HEK293 (cell line): ENCODE results near the gene MYH6.
"Not testable (repeated sequence)": the region's sequence is repeated elsewhere in the genome, so short reads cannot be mapped to it uniquely, and the experiment has no call there.

Experiments
- CTCF ChIA-PET: fragments of 350-600 bp; formaldehyde crosslinking; extraction: SDS; loops from one replicate; lab custom pipeline; 2021; ENCODE audit warnings: antibody characterized with exemption; lab: Yijun Ruan, JAX
- POLR2A ChIA-PET: fragments of 300-600 bp; formaldehyde crosslinking; extraction: SDS; loops from one replicate; lab custom pipeline; 2020; ENCODE audit warnings: antibody characterized with exemption, inconsistent platforms; lab: Yijun Ruan, JAX
- H3K27ac ChIP-seq: fragments of 200-500 bp; sonication (Bioruptor generic); 2 replicates; pipeline ENCODE4 v1.5.1; 2014; ENCODE audit warnings: low read depth, low read length, control low read depth, inconsistent platforms; ENCODE audit errors: extremely low read depth
- H3K36me3 ChIP-seq, 2 experiments: fragments of 200-500 bp in 1 of 2; sonication (Bioruptor generic) in 1 of 2; 1 replicate in 1 of 2; 2 replicates in 1 of 2; pipeline ENCODE4 v1.5.1; 2014 to 2017; ENCODE audit warnings: inconsistent platforms in 2 of 2, low read length in 2 of 2; ENCODE audit not compliant: control insufficient read depth in 2 of 2, insufficient read depth in 1 of 2
- H3K4me1 ChIP-seq: fragments of 200-500 bp; sonication (Bioruptor generic); 2 replicates; pipeline ENCODE4 v1.5.1; 2014; ENCODE audit warnings: mild to moderate bottlenecking, low read length, inconsistent platforms; ENCODE audit not compliant: control insufficient read depth, insufficient read depth
- H3K4me3 ChIP-seq: 2 replicates; pipeline ENCODE4 v1.5.1; 2011; ENCODE audit warnings: low read depth, mild to moderate bottlenecking, control low read depth, low read length, moderate library complexity
- H3K9me3 ChIP-seq: fragments of 200-500 bp; sonication (Bioruptor generic); 2 replicates; pipeline ENCODE4 v1.5.1; 2014; ENCODE audit warnings: low read depth, low read length, inconsistent platforms; ENCODE audit not compliant: control insufficient read depth, insufficient read depth
- GFI1B ChIP-seq: fragments of 450-650 bp; formaldehyde crosslinking; IDR thresholded peaks from 2 replicates; pipeline ENCODE4 v1.5.1; 2016; ENCODE audit warnings: missing biosample characterization, missing genetic modification characterization
- HOXD13 ChIP-seq: sonication (generic); formaldehyde crosslinking; IDR thresholded peaks from 2 replicates; pipeline ENCODE4 v1.8.0; 2022; ENCODE audit warnings: missing genetic modification reagents, borderline replicate concordance
- ZBTB8A ChIP-seq: fragments of 450-650 bp; formaldehyde crosslinking; IDR thresholded peaks from 2 replicates; pipeline ENCODE4 v1.5.1; 2016; ENCODE audit warnings: missing biosample characterization, missing genetic modification characterization
- ZNF133 ChIP-seq: fragments of 450-650 bp; formaldehyde crosslinking; IDR thresholded peaks from 2 replicates; pipeline ENCODE4 v1.5.1; 2016; ENCODE audit warnings: missing biosample characterization, missing genetic modification characterization
- ZNF155 ChIP-seq: fragments of 450-650 bp; formaldehyde crosslinking; IDR thresholded peaks from 2 replicates; pipeline ENCODE4 v1.5.1; 2016; ENCODE audit warnings: missing biosample characterization, missing genetic modification characterization
- ZNF174 ChIP-seq: fragments of 450-650 bp; formaldehyde crosslinking; IDR thresholded peaks from 2 replicates; pipeline ENCODE4 v1.5.0; 2017; ENCODE audit warnings: missing biosample characterization, mild to moderate bottlenecking, missing genetic modification characterization
- ZNF239 ChIP-seq: fragments of 450-650 bp; formaldehyde crosslinking; IDR thresholded peaks from 2 replicates; pipeline ENCODE4 v1.5.1; 2016; ENCODE audit warnings: missing biosample characterization, missing genetic modification characterization
- ZNF394 ChIP-seq: fragments of 450-650 bp; formaldehyde crosslinking; IDR thresholded peaks from 2 replicates; pipeline ENCODE4 v1.5.1; 2016; ENCODE audit warnings: missing biosample characterization, missing genetic modification characterization, mild to moderate bottlenecking, moderate library complexity, borderline replicate concordance
- ZNF404 ChIP-seq: fragments of 450-650 bp; formaldehyde crosslinking; IDR thresholded peaks from 2 replicates; pipeline ENCODE4 v1.5.1; 2017; ENCODE audit warnings: missing biosample characterization, missing genetic modification characterization
- ZSCAN16 ChIP-seq: fragments of 450-650 bp; formaldehyde crosslinking; IDR thresholded peaks from 2 replicates; pipeline ENCODE4 v1.5.1; 2016; ENCODE audit warnings: missing biosample characterization, missing genetic modification characterization
- ZXDB ChIP-seq: fragments of 450-650 bp; formaldehyde crosslinking; IDR thresholded peaks from 2 replicates; pipeline ENCODE4 v1.5.1; 2016; ENCODE audit warnings: missing biosample characterization, missing genetic modification characterization
- TF ChIP-seq, protein P1 (sequence below): IDR thresholded peaks from 2 replicates; pipeline ENCODE4 v1.6.1; 2011; ENCODE audit warnings: mild to moderate bottlenecking, low read depth, low read length, borderline replicate concordance
- TF ChIP-seq, protein P2 (sequence below): fragments of 450-650 bp; formaldehyde crosslinking; IDR thresholded peaks from 2 replicates; pipeline ENCODE4 v1.5.1; 2016; ENCODE audit warnings: missing biosample characterization, missing genetic modification characterization
- TF ChIP-seq, protein P3 (sequence below): fragments of 450-650 bp; formaldehyde crosslinking; IDR thresholded peaks from 2 replicates; pipeline ENCODE4 v1.5.1; 2016; ENCODE audit warnings: missing biosample characterization, missing genetic modification characterization
- TF ChIP-seq, protein P4 (sequence below): fragments of 450-650 bp; formaldehyde crosslinking; IDR thresholded peaks from 2 replicates; pipeline ENCODE4 v1.5.1; 2017; ENCODE audit warnings: missing biosample characterization, mild to moderate bottlenecking, missing genetic modification characterization, moderate library complexity
- TF ChIP-seq, protein P5 (sequence below): fragments of 450-650 bp; formaldehyde crosslinking; IDR thresholded peaks from 2 replicates; pipeline ENCODE4 v1.5.1; 2016; ENCODE audit warnings: missing biosample characterization, missing genetic modification characterization

MYH6 gene

DNA sequence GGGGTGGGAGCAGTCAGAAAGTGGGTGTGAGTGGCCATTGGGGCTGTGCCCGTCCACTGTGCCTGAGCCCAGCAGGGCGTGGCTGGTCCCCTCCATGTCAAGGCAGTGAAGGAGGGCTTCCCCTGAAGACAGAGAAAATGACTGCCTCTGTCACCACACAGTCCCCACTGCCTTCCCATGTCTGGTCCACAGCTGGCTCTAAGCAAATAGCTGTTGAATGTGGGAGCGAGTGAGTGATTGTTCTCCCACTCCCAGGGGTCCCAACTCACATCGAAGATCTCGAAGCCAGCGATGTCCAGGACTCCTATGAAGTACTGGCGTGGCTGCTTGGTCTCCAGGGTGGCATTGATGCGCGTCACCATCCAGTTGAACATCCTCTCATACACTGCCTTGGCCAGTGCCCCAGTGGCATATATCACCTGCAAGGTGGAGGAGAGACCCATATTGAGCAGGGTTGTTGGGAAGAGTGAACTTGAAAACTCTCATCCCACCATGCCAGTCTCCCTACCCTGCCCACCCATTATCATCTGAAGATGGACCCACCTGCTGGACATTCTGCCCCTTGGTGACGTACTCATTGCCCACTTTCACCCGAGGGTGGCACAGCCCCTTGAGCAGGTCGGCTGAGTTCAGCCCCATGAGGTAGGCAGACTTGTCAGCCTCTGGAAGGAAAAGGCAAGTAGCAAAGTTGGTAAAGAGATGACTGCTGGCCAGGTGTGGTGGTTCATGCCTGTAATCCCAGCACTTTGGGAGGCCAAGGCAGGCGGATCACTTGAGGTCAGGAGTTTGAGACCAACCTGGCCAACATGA lies 20.8 kb upstream of the MYH6 start (continued):
- TF ChIP-seq ZSCAN16: no peak
- TF ChIP-seq, all 188 proteins: peak for 0

DNA sequence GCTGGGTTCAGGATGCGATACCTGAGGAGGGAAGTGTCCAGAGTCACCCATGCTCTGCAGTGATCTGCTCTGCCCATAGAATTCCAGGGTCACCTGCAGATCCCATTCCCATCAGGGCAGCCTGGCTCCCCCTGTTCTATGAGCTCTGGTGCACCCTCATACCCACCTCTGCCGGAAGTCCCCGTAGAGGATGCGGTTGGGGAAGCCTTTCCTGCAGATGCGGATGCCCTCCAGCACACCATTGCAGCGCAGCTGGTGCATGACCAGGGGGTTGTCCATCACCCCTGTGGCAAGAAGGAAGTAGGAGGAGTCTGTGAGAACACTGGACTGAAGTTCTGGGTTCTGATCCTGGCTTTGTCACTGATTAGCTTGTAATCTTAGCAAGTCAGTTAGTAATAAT lies 17.7 kb upstream of the MYH6 start:
- H3K4me1 ChIP-seq, H3K9me3 ChIP-seq, H3K36me3 ChIP-seq, H3K27ac ChIP-seq, POLR2A ChIA-PET, H3K4me3 ChIP-seq: not testable (repeated sequence)
- CTCF ChIA-PET: interaction anchor here (0.6 to 1.4 kb wide), 2 partner anchors 30 to 46 kb away, joined by 4 to 5 read pairs; no protein-coding TSS in a partner anchor

DNA sequence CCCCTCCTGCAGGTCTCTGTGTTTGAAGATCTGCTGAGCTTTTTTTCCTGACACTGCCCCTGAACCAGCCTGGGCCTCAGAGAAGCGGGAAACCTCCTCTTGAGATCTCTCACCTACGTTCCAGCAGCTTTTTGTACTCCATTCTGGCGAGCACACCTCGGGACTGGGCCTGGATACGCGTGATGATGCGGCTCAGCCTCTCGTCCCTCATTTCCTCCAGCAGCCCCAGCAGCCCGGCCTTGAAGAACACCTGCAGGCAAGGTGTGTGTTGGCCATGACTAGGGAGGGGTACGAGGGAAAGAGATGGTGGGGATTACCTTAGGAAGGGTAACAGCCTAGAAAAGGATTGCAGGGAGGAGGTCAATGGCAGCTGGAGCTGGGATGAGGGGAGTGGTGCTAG lies 17.1 kb upstream of the MYH6 start:
- no peaks in the 10 kb centered on the region for H3K4me1 ChIP-seq
- POLR2A ChIA-PET: no interaction called here
- CTCF ChIA-PET: no interaction called here
- no peaks in the 10 kb centered on the region for H3K36me3 ChIP-seq
- no peaks in the 10 kb centered on the region for H3K9me3 ChIP-seq
- H3K4me3 ChIP-seq: no peak overlapping the region
- no peak overlapping the region for H3K27ac ChIP-seq
- TF ChIP-seq, protein P1, sequence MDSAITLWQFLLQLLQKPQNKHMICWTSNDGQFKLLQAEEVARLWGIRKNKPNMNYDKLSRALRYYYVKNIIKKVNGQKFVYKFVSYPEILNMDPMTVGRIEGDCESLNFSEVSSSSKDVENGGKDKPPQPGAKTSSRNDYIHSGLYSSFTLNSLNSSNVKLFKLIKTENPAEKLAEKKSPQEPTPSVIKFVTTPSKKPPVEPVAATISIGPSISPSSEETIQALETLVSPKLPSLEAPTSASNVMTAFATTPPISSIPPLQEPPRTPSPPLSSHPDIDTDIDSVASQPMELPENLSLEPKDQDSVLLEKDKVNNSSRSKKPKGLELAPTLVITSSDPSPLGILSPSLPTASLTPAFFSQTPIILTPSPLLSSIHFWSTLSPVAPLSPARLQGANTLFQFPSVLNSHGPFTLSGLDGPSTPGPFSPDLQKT: no peak
- no peak for TF ChIP-seq GFI1B
- TF ChIP-seq, all 188 proteins: peak for 0

DNA sequence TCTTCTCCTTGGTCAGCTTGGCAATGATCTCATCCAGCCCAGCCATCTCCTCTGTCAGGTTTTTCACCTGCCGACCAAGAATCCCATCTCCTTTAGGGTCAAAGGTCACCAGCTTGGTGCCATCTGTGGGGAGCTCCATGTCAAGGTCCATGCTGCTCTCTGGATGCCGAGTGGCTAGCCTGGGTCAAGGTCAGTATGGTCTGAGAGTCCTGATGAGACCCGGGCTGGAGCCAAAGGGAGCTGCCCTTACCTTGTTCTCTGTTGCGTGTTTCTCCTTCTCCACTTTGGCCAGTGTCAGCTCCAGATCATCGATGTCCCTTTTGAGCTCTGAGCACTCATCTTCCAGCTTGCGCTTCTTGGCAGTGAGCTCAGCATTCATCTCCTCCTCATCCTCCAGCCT lies 15.6 kb upstream of the MYH6 start:
- POLR2A ChIA-PET: no interaction called here
- Histone ChIP-seq H3K27ac (no peak overlapping the region), H3K36me3 (no peaks in the 10 kb centered on the region), H3K9me3 (no peaks in the 10 kb centered on the region), H3K4me3 (no peak overlapping the region), H3K4me1 (no peaks in the 10 kb centered on the region)
- CTCF ChIA-PET: interaction anchor here (0.7 kb wide), 1 partner anchor 12 kb away, joined by 6 read pairs; no protein-coding TSS in a partner anchor
- TF ChIP-seq HOXD13 (CRISPR knock-in tag) (no peak), ZNF404 (tag by site-specific recombination) (no peak), ZBTB8A (tag by site-specific recombination) (no peak), ZNF239 (no peak), ZNF155 (tag by site-specific recombination) (no peak), ZNF174 (tag by site-specific recombination) (no peak), ZNF394 (tag by site-specific recombination) (no peak), ZXDB (no peak), ZNF133 (tag by site-specific recombination) (no peak)
- TF ChIP-seq, protein P2, sequence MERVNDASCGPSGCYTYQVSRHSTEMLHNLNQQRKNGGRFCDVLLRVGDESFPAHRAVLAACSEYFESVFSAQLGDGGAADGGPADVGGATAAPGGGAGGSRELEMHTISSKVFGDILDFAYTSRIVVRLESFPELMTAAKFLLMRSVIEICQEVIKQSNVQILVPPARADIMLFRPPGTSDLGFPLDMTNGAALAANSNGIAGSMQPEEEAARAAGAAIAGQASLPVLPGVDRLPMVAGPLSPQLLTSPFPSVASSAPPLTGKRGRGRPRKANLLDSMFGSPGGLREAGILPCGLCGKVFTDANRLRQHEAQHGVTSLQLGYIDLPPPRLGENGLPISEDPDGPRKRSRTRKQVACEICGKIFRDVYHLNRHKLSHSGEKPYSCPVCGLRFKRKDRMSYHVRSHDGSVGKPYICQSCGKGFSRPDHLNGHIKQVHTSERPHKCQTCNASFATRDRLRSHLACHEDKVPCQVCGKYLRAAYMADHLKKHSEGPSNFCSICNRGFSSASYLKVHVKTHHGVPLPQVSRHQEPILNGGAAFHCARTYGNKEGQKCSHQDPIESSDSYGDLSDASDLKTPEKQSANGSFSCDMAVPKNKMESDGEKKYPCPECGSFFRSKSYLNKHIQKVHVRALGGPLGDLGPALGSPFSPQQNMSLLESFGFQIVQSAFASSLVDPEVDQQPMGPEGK: no peak
- TF ChIP-seq, protein P3, sequence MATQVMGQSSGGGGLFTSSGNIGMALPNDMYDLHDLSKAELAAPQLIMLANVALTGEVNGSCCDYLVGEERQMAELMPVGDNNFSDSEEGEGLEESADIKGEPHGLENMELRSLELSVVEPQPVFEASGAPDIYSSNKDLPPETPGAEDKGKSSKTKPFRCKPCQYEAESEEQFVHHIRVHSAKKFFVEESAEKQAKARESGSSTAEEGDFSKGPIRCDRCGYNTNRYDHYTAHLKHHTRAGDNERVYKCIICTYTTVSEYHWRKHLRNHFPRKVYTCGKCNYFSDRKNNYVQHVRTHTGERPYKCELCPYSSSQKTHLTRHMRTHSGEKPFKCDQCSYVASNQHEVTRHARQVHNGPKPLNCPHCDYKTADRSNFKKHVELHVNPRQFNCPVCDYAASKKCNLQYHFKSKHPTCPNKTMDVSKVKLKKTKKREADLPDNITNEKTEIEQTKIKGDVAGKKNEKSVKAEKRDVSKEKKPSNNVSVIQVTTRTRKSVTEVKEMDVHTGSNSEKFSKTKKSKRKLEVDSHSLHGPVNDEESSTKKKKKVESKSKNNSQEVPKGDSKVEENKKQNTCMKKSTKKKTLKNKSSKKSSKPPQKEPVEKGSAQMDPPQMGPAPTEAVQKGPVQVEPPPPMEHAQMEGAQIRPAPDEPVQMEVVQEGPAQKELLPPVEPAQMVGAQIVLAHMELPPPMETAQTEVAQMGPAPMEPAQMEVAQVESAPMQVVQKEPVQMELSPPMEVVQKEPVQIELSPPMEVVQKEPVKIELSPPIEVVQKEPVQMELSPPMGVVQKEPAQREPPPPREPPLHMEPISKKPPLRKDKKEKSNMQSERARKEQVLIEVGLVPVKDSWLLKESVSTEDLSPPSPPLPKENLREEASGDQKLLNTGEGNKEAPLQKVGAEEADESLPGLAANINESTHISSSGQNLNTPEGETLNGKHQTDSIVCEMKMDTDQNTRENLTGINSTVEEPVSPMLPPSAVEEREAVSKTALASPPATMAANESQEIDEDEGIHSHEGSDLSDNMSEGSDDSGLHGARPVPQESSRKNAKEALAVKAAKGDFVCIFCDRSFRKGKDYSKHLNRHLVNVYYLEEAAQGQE (tag by site-specific recombination): no peak
- TF ChIP-seq, protein P4, sequence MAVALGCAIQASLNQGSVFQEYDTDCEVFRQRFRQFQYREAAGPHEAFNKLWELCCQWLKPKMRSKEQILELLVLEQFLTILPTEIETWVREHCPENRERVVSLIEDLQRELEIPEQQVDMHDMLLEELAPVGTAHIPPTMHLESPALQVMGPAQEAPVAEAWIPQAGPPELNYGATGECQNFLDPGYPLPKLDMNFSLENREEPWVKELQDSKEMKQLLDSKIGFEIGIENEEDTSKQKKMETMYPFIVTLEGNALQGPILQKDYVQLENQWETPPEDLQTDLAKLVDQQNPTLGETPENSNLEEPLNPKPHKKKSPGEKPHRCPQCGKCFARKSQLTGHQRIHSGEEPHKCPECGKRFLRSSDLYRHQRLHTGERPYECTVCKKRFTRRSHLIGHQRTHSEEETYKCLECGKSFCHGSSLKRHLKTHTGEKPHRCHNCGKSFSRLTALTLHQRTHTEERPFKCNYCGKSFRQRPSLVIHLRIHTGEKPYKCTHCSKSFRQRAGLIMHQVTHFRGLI (tag by site-specific recombination): no peak
- TF ChIP-seq, protein P5, sequence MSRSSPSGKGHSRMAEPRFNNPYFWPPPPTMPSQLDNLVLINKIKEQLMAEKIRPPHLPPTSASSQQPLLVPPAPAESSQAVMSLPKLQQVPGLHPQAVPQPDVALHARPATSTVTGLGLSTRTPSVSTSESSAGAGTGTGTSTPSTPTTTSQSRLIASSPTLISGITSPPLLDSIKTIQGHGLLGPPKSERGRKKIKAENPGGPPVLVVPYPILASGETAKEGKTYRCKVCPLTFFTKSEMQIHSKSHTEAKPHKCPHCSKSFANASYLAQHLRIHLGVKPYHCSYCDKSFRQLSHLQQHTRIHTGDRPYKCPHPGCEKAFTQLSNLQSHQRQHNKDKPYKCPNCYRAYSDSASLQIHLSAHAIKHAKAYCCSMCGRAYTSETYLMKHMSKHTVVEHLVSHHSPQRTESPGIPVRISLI (tag by site-specific recombination): no peak
